GM12878 (cell line): ENCODE data around the gene DNAJC16. TPM values are rescaled to one million over a fixed set of nuclear protein-coding genes. Genes with fewer than 3 reads are reported as not detected.
A peak's percentile ranks its signal among the peaks of the same experiment; 100 is the strongest.

Experiments
- ATF2 ChIP-seq: IDR thresholded peaks from 2 replicates; pipeline ENCODE4 v1.6.1; 2012; ENCODE audit warnings: low read length, inconsistent platforms
- ATF3 ChIP-seq: IDR thresholded peaks from 2 replicates; pipeline ENCODE4 v1.6.1; 2011; ENCODE audit warnings: low read depth, mild to moderate bottlenecking, low read length, moderate library complexity, borderline replicate concordance; ENCODE audit errors: extremely low read depth
- BACH1 ChIP-seq: fragments of 450-650 bp; IDR thresholded peaks from 2 replicates; pipeline ENCODE4 v1.6.1; 2017; ENCODE audit warnings: mild to moderate bottlenecking, borderline replicate concordance
- BHLHE40 ChIP-seq, 2 experiments: fragments of 450-650 bp in 1 of 2; IDR thresholded peaks; 2 replicates each; pipeline ENCODE4 v1.6.1; 2011 to 2017; ENCODE audit warnings: low read depth in 2 of 2, borderline replicate concordance in 1 of 2, improper control_type of control experiment in 1 of 2, low read length in 1 of 2, mild to moderate bottlenecking in 1 of 2
- CBX3 ChIP-seq: fragments of 200-600 bp; sonication (generic); IDR thresholded peaks from 2 replicates; pipeline ENCODE4 v1.6.1; 2016; ENCODE audit warnings: low read depth, borderline replicate concordance
- CHD1 ChIP-seq: IDR thresholded peaks from 2 replicates; pipeline ENCODE4 v1.6.1; 2012; ENCODE audit warnings: low read depth, low read length, improper control_type of control experiment
- E2F4 ChIP-seq: IDR thresholded peaks from 2 replicates; pipeline ENCODE4 v1.6.1; 2012; ENCODE audit warnings: low read depth, low read length, improper control_type of control experiment
- KLF5 ChIP-seq: fragments of 450-650 bp; IDR thresholded peaks from 2 replicates; pipeline ENCODE4 v1.6.1; 2014; ENCODE audit warnings: mild to moderate bottlenecking; ENCODE audit not compliant: partially characterized antibody
- MTA2 ChIP-seq: fragments of 450-650 bp; IDR thresholded peaks from 2 replicates; pipeline ENCODE4 v1.6.1; 2016; ENCODE audit warnings: low read depth, mild to moderate bottlenecking, moderate library complexity
- NRF1 ChIP-seq: conservative IDR thresholded peaks from 2 replicates; pipeline ENCODE4 v1.6.1; 2011; ENCODE audit warnings: mild to moderate bottlenecking, low read depth, low read length, improper control_type of control experiment
- POLR2AphosphoS2 ChIP-seq: IDR thresholded peaks from 2 replicates; pipeline ENCODE4 v1.6.1; 2011; ENCODE audit warnings: low read depth, mild to moderate bottlenecking, low read length, improper control_type of control experiment, moderate library complexity
- SIN3A ChIP-seq: IDR thresholded peaks from 2 replicates; pipeline ENCODE4 v1.6.1; 2012; ENCODE audit warnings: low read depth, low read length, improper control_type of control experiment
- SMAD1 ChIP-seq: fragments of 450-650 bp; IDR thresholded peaks from 2 replicates; pipeline ENCODE4 v1.6.1; 2018; ENCODE audit warnings: mild to moderate bottlenecking, low read depth; ENCODE audit not compliant: partially characterized antibody
- SUZ12 ChIP-seq: fragments of 200-600 bp; sonication (generic); IDR thresholded peaks from one replicate; pipeline ENCODE4 v1.6.1; 2018; ENCODE audit warnings: antibody characterized with exemption, mild to moderate bottlenecking; ENCODE audit not compliant: unreplicated experiment
- USF2 ChIP-seq: IDR thresholded peaks from 2 replicates; pipeline ENCODE4 v1.6.1; 2011; ENCODE audit warnings: low read depth, low read length, improper control_type of control experiment, borderline replicate concordance
- ZBTB11 ChIP-seq: fragments of 450-650 bp; formaldehyde crosslinking; IDR thresholded peaks from 2 replicates; pipeline ENCODE4 v1.5.0; 2022; ENCODE audit warnings: mild to moderate bottlenecking, missing genetic modification characterization
- ZNF207 ChIP-seq: fragments of 450-650 bp; IDR thresholded peaks from 2 replicates; pipeline ENCODE4 v1.6.1; 2014; ENCODE audit warnings: antibody characterized with exemption, mild to moderate bottlenecking, borderline replicate concordance
- ZNF24 ChIP-seq: fragments of 450-650 bp; IDR thresholded peaks from 2 replicates; pipeline ENCODE4 v1.6.1; 2017; ENCODE audit warnings: antibody characterized with exemption, mild to moderate bottlenecking
- polyA plus RNA-seq, 11 experiments: library from polyadenylated mRNA; depleted of rRNA in 4 of 11; unstranded in 6 of 11; stranded (reverse) in 5 of 11; fragments of >200 nt; fragmentation: Nextera tagmentation in 4 of 11; fragmentation: Illumina TruSeq in 1 of 11; extraction: Ambion mirVana in 4 of 11; extraction: Trizol in 1 of 11; gene quantifications; 1 replicate in 1 of 11; 2 replicates in 10 of 11; pipeline versions ENCODE4 v1.2.1 to v1.2.3, GENCODE V29; 2011 to 2016; ENCODE audit warnings: inconsistent platforms in 2 of 11, missing spikeins in 2 of 11, low read depth in 1 of 11
- total RNA-seq, 4 experiments: library from RNA; depleted of rRNA in 3 of 4; stranded (reverse); fragments of >200 nt in 3 of 4; fragmentation: Illumina TruSeq in 1 of 4; extraction: Trizol in 1 of 4; gene quantifications; 2 replicates each; pipeline versions ENCODE4 v1.2.1 to v1.2.3, GENCODE V29; 2013 to 2021

Gene DNAJC16
- total and polyA plus RNA-seq, 10 of the 15 experiments (the other 5 are each of a cell fraction or from before 2014, with no cell fraction given) = 2.4 to 12.7 (median 7.8) TPM

GRCh38 chr1:15526490-15527339, at the start of gene DNAJC16 (continued):
- TF ChIP-seq ATF2 = no peak
- TF ChIP-seq CBX3 = no peak
- peak; percentile 97 for TF ChIP-seq USF2
- peak; percentile 41; the same call in 1 of the 2 replicates for TF ChIP-seq BACH1
- peak; percentile 70 for TF ChIP-seq ZNF207
- TF ChIP-seq KLF5 = no peak
- peak; percentile 94 to 98 for TF ChIP-seq BHLHE40 (IDR thresholded peaks at IDR 0.05; ENCODE audit: borderline replicate concordance in 1 of 2, low read depth in 2 of 2, low read length in 1 of 2)
- no peak for TF ChIP-seq SMAD1
- no peak for TF ChIP-seq SUZ12
- TF ChIP-seq POLR2AphosphoS2 = 0 out of 2 replicates have a peak, but pooled peaks have one; percentile 56
- peak; percentile 98 for TF ChIP-seq SIN3A
- no peak for TF ChIP-seq E2F4
- TF ChIP-seq MTA2 = 0 out of 2 replicates have a peak, but pooled peaks have one; percentile 37
- no peak for TF ChIP-seq ZNF24
- TF ChIP-seq ATF3 = peak; percentile 78; the same call in 1 of the 2 replicates
- TF ChIP-seq CHD1 = no peak
- TF ChIP-seq NRF1 = no peak
- TF ChIP-seq ZBTB11 (CRISPR knock-in tag) = peak; percentile 75
